Stimulated activated effector memory CD8-positive, alpha-beta T cell treated with anti-CD3 and anti-CD28 coated beads, Interleukin-12 subunit alpha, Interleukin-12 subunit beta, amount 100 ng/mL, for 72 hours (primary cell): ENCODE data around the gene SOWAHD.
"Not testable (repeated sequence)": the region's sequence is repeated elsewhere in the genome, so short reads cannot be mapped to it uniquely, and the experiment has no call there.

Source experiments
- ATAC-seq: fragments of 150-1000 bp; cut with Tn5 transposase; 2 replicates; pipeline ENCODE4 v1.10.0; 2021
- DNase-seq, 2 donors: peaks; one replicate each; pipeline ENCODE4 v3.0.0; 2021 to 2022; ENCODE audit warnings: low spot score in 2 of 2
- H3K27ac Mint-ChIP-seq: one replicate; pipeline ENCODE4 v1.8.0; 2022; ENCODE audit warnings: mild to moderate bottlenecking, mixed read lengths
- H3K36me3 Mint-ChIP-seq: one replicate; pipeline ENCODE4 v1.8.0; 2022; ENCODE audit warnings: mild to moderate bottlenecking, mixed read lengths
- H3K4me1 Mint-ChIP-seq: one replicate; pipeline ENCODE4 v1.8.0; 2022; ENCODE audit warnings: mixed read lengths
- H3K4me3 Mint-ChIP-seq: one replicate; pipeline ENCODE4 v1.8.0; 2022; ENCODE audit warnings: mild to moderate bottlenecking, mixed read lengths
- H3K9me3 Mint-ChIP-seq: one replicate; pipeline ENCODE4 v1.8.0; 2022; ENCODE audit warnings: mixed read lengths

Gene SOWAHD

GRCh38 chrX:119750751-119751150 lies 7.6 kb upstream of the SOWAHD start:
- not testable (repeated sequence) for DNase-seq, H3K9me3 Mint-ChIP-seq, H3K4me3 Mint-ChIP-seq, H3K27ac Mint-ChIP-seq, ATAC-seq, H3K36me3 Mint-ChIP-seq
- H3K4me1 Mint-ChIP-seq: peaks cover 18% of the 10 kb centered on the region

DNA sequence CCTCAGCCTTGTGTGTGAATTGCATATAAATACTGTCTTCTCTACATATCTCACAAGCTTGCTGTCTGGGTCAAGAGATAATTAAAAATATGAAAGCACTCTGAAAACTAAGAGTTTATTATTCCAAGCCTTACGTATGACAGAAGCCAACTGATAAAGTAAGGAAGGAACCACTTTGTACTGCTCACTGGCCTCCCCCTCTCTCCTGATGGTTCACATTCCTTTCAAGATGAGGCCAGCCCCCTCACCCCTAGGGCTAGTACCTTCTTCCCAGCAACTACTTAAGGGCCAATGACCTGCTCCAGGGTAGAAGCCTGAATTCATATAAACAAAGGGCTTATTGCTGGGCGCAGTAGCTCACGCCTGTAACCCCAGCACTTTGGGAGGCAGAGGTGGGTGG lies 5.4 kb upstream of the SOWAHD start:
- peaks cover 40% of the 10 kb centered on the region for H3K4me1 Mint-ChIP-seq
- ATAC-seq: no peak
- H3K4me3 Mint-ChIP-seq: no peak overlapping the region

GRCh38 chrX:119753639-119754257 lies 4.6 kb upstream of the SOWAHD start:
- DNase-seq: peak; percentile 24 to 64
- Mint-ChIP-seq H3K4me3 (peak overlapping the region; percentile 73), H3K4me1 (peaks cover 40% of the 10 kb centered on the region), H3K9me3 (no peaks in the 10 kb centered on the region), H3K36me3 (peaks cover 12% of the 10 kb centered on the region), H3K27ac (peak overlapping the region; percentile 72)
- peak; percentile 26 for ATAC-seq

More for the DNA sequence above, 5.4 kb upstream of the SOWAHD start:
- Mint-ChIP-seq H3K9me3 (no peaks in the 10 kb centered on the region), H3K36me3 (peaks cover 12% of the 10 kb centered on the region), H3K27ac (peak overlapping the region; percentile 72)
- DNase-seq: no peak

DNA sequence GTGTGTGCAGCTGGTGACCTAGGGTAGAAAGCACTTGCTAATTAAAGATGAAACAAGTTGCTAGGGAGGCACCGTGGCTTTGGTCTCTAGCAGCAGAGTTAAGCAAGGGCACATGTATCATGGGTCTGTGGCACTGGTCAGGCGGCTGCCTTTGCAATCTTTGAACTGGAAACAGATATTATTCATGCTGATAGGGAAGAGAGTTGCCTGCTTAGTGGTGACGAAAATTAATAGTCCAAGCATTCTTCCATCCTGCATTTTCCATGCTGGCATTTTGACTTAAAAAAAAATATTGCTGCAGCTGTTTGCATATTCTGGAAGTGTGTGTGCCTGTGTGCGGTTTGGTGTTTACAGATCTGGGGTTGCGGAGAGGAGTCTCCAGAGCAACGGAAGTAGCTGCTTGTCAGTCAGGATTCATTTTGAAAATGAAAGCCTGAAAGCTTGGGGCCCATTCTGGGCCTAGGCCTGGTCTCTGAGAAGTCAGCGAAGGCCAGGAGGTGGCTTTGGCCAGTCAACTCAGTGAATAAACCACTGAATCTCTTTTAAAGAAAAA lies 2.3 kb upstream of the SOWAHD start:
- H3K36me3 Mint-ChIP-seq: peaks cover 12% of the 10 kb centered on the region
- peak overlapping the region; percentile 73 for H3K4me3 Mint-ChIP-seq
- peak overlapping the region; percentile 98 for H3K27ac Mint-ChIP-seq
- H3K9me3 Mint-ChIP-seq: no peaks in the 10 kb centered on the region
- ATAC-seq (peak; percentile 89), DNase-seq (peak; percentile 15 to 71)
- peaks cover 40% of the 10 kb centered on the region for H3K4me1 Mint-ChIP-seq

DNA sequence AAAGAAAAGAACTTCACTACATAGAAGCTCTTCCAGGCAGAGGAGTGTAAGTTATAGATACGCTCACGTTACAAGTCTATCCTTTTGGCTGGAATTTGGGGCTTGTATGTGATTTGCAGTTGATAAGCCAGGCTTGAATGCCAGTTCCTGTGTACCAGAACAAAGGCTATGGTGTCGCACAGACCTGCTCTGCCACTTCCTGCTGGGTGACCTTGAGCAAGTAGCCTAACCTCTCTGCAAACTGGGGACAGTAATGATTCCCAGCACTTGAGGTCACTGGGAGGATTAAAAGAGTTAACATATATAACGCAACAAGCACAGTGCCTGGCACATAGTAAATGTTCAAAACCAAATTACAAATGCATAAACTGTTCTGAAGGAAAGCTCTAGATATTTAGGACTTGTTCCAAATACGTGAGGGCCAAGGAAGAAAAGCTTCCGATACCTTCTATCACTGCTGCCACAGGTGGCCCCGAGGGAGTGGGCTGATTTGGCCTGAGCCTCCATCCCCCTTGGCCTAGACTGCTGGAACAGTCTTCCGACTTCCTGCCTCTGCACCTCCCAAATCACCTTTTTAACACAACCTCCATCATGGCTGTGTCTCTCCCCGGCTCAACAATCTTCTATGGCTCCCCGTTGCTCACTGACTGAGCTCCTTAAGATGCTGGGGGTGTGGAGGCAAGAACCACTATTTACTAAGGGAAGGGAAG lies 1.3 kb upstream of the SOWAHD start:
- Mint-ChIP-seq H3K4me1 (peaks cover 40% of the 10 kb centered on the region), H3K36me3 (peaks cover 12% of the 10 kb centered on the region), H3K9me3 (no peaks in the 10 kb centered on the region), H3K27ac (peak overlapping the region; percentile 98), H3K4me3 (peak overlapping the region; percentile 73)
- ATAC-seq (no peak), DNase-seq (no peak)

GRCh38 chrX:119757646-119757978 lies 776 bp upstream of the SOWAHD start:
- peaks cover 40% of the 10 kb centered on the region for H3K4me1 Mint-ChIP-seq
- H3K4me3 Mint-ChIP-seq: peak overlapping the region; percentile 73
- no peaks in the 10 kb centered on the region for H3K9me3 Mint-ChIP-seq
- peak overlapping the region; percentile 98 for H3K27ac Mint-ChIP-seq
- no peak for ATAC-seq
- H3K36me3 Mint-ChIP-seq: peaks cover 12% of the 10 kb centered on the region
- DNase-seq: no peak

GRCh38 chrX:119758731-119759247 lies 401 bp downstream of the SOWAHD start:
- no peaks in the 10 kb centered on the region for H3K9me3 Mint-ChIP-seq
- peak overlapping the region; percentile 73 for H3K4me3 Mint-ChIP-seq
- peaks cover 39% of the 10 kb centered on the region for H3K4me1 Mint-ChIP-seq
- peak; percentile 41 for ATAC-seq
- peaks cover 10% of the 10 kb centered on the region for H3K36me3 Mint-ChIP-seq
- DNase-seq: peak in 1 of 2 donors; percentile 55
- no peak overlapping the region for H3K27ac Mint-ChIP-seq

- Mint-ChIP-seq H3K36me3 (peaks cover 7% of the 10 kb centered on the region), H3K4me1 (peaks cover 34% of the 10 kb centered on the region), H3K9me3 (no peaks in the 10 kb centered on the region), H3K27ac (no peak overlapping the region), H3K4me3 (peak overlapping the region; percentile 73)
- DNase-seq (no peak), ATAC-seq (no peak)
These were observed 919 bp downstream of the SOWAHD start for GRCh38 chrX:119759248-119759766.

DNA sequence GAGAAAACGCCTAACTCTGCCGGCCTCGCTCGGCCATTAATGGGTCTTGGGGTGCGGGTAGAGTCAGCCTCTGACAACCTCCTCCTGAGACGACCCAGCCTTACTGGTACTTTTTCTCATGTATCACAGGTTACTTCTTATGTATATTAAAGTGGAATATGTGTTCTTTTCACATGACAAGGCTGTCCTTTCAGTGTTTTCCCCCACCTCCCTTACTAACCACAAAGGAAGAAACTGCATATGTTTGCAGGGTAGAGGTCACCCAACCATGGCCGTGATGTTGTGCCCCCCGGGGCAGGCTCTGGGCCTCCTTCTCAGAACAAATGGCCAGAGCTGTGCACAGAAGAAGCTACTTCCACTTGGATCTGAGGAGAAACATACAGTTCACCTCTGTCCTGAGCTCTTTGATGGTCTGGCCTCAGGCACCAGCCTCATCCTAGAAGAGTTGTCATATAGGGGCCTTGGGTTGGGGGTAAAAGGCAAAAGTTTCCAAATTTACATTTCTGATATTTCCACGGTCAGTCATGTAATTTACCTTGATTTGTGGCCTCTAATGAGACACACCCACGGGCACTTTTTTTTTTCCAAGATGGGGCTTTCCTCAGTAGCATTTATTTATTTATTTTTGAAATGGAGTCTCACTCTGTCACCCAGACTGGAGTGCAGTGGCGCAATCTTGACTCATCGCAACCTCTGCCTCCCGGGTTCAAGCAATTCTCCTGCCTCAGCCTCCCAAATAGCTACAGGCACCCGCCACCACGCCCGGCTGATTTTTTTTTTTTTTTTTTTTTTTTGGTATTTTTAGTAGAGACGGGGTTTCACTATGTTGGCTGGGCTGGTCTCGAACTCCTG lies 1.9 kb downstream of the SOWAHD start:
- Mint-ChIP-seq H3K27ac (no peak overlapping the region), H3K4me1 (peaks cover 27% of the 10 kb centered on the region), H3K9me3 (no peaks in the 10 kb centered on the region), H3K4me3 (peak overlapping the region; percentile 73), H3K36me3 (peaks cover 7% of the 10 kb centered on the region)
- no peak for DNase-seq
- ATAC-seq: no peak

DNA sequence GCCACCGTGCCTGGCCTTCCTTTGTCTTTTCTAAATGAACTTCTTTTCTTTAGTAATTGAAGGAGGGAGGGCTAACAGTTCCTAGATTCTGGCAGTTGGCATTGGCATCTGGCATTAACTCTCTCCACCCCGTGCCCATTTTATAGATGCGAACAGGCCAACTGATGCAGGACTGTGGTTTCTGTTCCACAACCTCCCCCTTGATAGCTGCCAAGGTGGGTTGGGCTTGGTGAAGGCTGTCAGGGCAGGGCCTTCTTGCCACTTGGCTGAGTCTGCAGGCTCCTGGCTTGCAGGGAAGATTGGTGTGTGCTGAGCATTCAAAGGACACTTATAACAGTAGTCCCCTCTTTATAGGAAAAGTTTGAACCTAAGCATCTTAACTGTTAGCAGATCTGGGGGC lies 4.3 kb downstream of the SOWAHD start:
- Mint-ChIP-seq H3K4me1 (peaks cover 2% of the 10 kb centered on the region), H3K27ac (no peak overlapping the region), H3K4me3 (no peak overlapping the region), H3K36me3 (no peaks in the 10 kb centered on the region), H3K9me3 (no peaks in the 10 kb centered on the region)
- no peak for ATAC-seq
- DNase-seq: no peak

DNA sequence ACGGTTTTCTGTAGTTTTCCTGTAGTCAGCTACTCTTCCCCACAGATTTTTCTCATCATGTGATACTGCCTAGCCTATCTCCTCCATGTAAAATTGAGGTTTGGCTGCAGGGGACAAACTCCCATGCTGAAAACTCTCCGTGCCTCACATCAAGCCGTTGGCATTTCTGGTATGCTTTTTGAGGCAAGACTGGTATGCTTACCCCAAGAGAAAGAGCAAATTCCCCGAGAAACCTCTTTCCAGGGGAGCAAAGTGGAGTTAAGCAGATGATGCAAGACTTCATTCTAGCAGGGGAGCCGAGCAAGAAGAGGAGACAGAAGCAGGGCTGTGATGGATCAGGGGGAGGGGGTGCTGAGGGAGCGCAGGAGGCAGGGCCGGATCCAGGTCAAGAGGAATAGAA lies 4.8 kb downstream of the SOWAHD start:
- Mint-ChIP-seq H3K4me1 (no peaks in the 10 kb centered on the region), H3K36me3 (no peaks in the 10 kb centered on the region), H3K27ac (no peak overlapping the region), H3K9me3 (no peaks in the 10 kb centered on the region), H3K4me3 (no peak overlapping the region)
- DNase-seq (no peak), ATAC-seq (no peak)

- Mint-ChIP-seq H3K9me3 (no peaks in the 10 kb centered on the region), H3K27ac (no peak overlapping the region), H3K4me3 (no peak overlapping the region), H3K36me3 (no peaks in the 10 kb centered on the region), H3K4me1 (no peaks in the 10 kb centered on the region)
- ATAC-seq (no peak), DNase-seq (no peak)
These were observed 5.5 kb downstream of the SOWAHD start for GRCh38 chrX:119763836-119764387.

GRCh38 chrX:119768436-119768835 lies 10.0 kb downstream of the SOWAHD start:
- not testable (repeated sequence) for H3K9me3 Mint-ChIP-seq, ATAC-seq, H3K27ac Mint-ChIP-seq, H3K36me3 Mint-ChIP-seq, H3K4me1 Mint-ChIP-seq, DNase-seq, H3K4me3 Mint-ChIP-seq

DNA sequence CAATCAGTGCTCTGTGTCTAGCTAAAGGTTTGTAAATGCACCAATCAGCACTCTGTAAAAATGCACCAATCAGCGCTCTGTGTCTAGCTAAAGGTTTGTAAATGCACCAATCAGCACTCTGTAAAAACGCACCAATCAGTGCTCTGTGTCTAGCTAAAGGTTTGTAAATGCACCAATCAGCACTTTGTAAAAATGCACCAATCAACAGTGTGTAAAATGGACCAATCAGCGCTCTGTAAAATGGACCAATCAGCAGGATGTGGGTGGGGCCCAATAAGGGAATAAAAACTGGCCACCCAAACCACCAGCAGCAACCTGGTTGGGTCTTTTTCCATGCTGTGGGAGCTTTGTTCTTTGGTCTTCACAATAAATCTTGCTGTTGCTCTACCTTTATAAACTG lies 11.0 kb downstream of the SOWAHD start:
- not testable (repeated sequence) for H3K36me3 Mint-ChIP-seq, DNase-seq, H3K9me3 Mint-ChIP-seq, H3K27ac Mint-ChIP-seq, H3K4me3 Mint-ChIP-seq, ATAC-seq, H3K4me1 Mint-ChIP-seq
